ENCODE results near the gene BCL2L1.
"Not testable (repeated sequence)": the region's sequence is repeated elsewhere in the genome, so short reads cannot be mapped to it uniquely, and the experiment has no call there.

Gene BCL2L1

DNA sequence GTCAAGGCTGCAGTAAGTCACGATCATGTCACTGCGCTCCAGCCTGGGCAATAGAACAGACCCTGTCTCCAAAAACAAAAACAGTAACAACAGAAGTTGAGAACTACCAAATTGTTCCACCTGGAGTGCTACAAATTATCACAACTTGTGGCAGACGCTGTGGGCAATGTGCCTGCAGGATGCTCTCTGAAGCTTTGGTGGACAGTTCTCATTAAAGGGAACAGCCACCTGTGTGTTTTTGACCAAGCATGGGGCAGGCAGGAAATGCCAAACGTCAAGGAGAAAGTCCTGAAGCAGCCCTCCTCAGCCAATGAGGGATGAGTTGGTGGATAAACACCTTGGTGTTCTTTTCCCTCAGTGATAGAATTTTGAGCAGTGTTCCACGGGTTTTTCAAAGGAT is 69.1 kb downstream of the BCL2L1 start:
- DNase-seq (ENCODE audit: low read depth, low spot score), result no peak

DNA sequence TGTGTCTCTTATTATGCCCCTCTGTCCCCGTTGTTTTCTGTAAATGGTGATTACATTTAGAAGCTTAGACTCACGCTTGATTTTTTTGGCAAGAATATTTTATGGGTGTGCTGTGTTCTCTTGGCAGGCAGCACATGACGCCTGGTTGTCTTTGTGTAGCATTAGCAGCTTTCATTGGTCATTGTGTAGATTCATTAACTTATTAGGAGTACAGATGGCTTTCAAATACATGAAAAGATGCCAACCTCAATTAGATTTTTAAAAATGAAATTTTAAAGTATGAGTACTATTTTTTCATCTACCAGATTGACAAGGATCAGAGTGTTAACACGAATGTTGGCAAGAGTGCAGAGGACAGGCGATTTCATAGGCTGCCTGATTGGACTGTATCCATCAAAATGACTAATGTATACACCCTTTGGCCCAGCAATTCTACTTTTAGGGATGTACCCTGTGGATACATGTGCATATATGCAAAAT is 69.7 kb downstream of the BCL2L1 start:
- DNase-seq (ENCODE audit: low read depth, low spot score), result no peak

DNA sequence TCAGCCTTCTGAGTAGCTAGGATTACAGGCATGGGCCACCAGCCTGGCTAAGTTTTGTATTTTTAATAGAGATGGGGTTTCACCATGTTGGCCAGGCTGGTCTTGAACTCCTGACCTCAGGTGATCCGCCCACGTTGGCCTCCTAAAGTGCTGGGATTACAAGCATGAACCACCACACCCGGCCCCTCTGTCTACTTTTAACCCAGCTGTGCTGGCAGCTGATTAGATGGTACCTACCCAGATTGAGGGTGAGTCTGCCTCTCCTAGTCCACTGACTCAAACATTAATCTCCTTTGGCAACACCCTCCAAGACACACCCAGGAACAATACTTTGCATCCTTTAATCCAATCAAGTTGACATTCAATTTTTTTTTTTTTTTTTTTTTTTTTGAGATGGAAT is 74.6 kb downstream of the BCL2L1 start:
- DNase-seq (ENCODE audit: low read depth, low spot score), result not testable (repeated sequence)

DNA sequence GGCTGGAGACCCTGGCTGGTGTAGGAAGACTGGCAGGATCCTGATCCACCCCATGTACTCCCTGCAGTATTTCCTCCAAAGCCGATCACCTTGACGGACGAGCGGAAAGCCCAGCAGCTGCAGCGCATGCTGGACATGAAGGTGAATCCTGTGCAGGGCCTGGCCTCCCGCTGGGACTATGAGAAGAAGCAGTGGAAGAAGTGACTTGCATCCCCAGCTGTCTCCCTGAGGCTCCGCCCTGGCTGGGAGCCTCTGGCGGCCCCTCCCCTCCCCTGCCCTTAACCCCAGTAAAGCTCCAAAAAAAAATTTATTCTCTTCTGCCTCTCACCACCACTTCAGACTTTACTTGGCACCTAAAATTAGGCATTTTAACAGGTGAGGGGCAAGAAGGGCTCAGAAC is 78.0 kb downstream of the BCL2L1 start:
- no peak for DNase-seq (ENCODE audit: low read depth, low spot score)

DNA sequence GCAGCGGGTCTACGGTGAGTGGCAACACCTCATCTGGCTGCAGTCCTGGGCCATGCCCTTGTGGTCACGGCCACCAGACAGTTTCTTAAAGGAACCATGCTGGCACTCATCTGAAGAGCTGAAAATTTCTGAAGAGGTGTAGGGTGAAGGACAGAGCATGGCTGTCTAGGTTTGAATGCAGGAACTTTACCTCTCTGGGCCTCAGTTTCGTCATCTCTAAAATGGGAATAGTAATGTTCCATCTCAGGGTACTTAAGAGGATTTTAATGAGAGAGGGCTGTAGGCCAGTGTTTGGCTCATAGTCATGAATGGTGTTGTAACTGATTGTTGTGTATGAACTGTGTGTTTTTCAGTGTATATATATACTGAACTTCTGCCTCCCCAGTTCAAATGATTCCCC is 79.1 kb downstream of the BCL2L1 start:
- DNase-seq (ENCODE audit: low read depth, low spot score), result no peak

DNA sequence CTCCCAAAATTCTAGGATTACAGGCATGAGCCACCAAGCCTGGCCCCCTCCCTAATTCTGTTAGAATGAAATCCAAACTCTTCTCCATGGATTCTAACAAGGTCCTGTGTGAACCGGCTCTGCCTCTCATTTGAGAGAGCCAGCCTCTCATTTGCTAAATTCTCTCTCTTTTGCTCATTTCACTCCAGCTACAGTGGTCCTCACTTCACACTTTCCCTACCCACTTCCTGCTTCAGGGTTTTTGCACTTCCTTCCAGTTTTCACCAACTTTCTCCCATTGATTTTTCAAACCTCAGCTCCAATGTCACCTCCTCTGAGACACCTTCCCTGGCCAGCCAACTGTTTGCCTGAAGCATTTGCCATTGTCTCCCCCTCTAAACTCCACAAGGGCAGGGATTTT is 79.8 kb downstream of the BCL2L1 start:
- DNase-seq (ENCODE audit: low read depth, low spot score), result no peak

DNA sequence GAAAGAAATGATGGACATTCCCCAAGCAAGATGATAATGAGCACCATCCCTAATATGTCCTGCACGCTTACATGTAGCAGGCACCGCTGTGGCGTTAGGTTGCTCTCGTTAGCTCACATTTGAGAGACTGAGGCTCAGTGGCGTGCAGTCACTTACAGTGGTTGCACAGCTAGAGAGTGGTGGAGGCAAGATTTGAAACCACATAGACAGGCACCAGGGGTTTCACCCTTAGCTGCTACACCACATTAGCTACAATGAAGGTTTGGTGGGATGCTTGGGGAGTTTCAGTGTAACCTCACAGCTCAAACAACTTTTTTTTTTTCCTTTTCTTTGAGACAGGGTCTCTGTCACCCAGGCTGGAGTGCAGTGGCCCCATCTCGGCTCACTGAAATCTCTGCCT is 81.3 kb downstream of the BCL2L1 start:
- DNase-seq (ENCODE audit: low read depth, low spot score), result no peak

DNA sequence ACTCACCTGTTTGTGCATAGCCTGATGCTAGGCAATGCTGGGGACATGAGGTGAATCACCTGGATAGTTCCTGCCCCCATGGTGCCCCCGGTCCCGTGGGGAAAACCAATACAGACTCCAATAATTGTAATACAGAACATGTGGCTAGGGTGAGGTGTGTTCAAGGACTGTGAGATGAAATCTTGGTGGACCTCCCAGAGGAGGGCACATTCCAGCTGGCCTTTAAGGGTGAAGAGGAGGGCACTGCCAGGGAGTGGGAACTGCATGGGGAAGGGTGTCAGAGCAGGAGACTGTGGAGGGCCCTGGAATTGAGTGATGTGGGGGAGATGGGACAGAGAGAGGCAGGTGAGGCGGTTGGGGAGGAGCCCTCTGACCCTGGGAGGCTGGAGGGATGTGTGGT is 82.4 kb downstream of the BCL2L1 start:
- DNase-seq (ENCODE audit: low read depth, low spot score), result no peak

DNA sequence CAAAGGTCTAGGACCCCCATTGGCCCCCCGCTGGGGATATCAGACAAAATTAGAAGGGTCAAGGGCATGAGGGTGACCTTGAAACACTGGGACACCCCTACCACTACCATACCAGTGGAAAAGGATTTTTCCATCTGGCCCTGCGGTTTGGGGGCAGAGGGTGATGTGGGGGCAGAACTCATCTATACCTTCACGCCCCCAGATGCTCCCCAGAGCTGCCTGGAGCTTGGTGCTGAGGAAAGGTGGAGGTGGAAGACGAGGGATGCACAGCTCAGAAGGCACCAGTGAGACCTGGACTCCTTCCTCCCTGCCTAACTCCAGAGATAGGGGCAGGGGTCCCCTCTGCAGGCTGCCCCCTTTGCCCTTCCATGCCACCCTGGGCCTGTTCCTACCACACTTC is 83.9 kb downstream of the BCL2L1 start:
- no peak for DNase-seq (ENCODE audit: low read depth, low spot score)

DNA sequence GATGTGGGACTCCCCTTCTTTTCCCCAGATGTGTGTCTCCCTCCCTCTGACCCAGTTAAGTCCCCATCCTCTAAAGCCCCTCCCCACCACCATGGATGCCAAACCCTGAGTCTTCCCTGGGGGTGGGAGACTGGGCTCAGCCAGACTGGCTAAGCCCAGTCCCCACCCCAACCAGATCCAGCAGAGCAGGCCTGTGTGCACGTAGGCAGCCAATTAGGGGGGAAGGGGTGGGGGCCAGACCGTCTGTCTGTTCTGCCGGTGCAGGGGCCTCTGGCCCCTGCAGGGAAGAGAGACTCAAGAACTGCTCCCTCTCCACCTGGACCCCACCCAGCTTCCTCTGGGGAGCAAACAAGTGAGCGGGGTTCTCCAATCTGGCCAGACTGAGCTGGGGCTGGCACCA is 84.4 kb downstream of the BCL2L1 start:
- no peak for DNase-seq (ENCODE audit: low read depth, low spot score)

DNA sequence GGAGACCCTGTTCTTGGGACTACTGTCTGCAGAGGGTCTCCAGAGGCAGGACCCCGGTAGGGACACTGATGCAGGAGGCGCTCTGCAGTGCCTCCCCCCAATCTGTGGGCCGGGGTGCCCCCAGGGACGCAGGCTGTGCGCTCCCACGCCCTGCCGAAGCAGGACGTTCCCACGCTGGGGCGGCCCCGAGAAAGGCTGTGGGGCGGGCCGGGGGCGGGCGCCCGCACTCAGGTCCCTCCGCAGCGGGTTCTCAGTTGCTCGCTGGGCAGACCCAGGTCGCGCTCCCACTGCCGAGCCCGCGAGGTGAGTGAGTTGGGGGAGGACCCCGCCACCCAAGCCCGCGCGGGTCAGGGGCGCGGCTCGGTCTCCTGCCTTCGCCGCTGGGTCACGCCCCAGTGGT is 85.0 kb downstream of the BCL2L1 start, which contains the start of gene COX4I2:
Gene COX4I2 (plus strand): TSS at position 253 of the 400 bp plus-strand sequence. CDS start 1,106 bp downstream, outside the sequence.
- no peak for DNase-seq (ENCODE audit: low read depth, low spot score)

DNA sequence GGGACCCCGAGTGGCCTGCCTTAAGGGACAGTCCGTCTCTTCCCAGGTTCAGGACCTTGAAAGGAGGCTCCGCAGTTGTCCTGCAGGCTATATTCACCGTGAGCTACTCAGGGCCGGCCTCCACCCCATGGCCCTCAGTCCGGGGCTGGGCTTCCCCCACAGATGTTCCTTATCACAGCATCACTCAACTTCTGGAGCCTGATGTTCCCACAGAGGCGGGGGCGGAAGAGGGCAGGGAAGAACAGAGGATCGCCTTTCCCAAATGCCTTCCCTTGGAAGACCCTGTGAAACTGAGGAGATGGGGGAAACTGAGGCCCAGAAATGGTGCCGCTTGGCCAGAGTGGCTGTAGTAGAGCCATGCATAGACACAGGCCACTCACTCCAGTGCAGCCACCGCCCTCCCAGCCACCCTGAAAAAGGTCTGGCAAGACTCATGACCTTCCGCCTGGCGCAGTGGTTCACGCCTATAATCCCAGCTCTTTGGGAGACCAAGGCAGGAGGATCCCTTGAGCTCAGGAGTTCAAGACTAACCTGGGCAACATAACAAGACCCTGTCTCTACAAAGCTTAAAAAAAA is 89.2 kb downstream of the BCL2L1 start:
- DNase-seq (ENCODE audit: low read depth, low spot score), result no peak

DNA sequence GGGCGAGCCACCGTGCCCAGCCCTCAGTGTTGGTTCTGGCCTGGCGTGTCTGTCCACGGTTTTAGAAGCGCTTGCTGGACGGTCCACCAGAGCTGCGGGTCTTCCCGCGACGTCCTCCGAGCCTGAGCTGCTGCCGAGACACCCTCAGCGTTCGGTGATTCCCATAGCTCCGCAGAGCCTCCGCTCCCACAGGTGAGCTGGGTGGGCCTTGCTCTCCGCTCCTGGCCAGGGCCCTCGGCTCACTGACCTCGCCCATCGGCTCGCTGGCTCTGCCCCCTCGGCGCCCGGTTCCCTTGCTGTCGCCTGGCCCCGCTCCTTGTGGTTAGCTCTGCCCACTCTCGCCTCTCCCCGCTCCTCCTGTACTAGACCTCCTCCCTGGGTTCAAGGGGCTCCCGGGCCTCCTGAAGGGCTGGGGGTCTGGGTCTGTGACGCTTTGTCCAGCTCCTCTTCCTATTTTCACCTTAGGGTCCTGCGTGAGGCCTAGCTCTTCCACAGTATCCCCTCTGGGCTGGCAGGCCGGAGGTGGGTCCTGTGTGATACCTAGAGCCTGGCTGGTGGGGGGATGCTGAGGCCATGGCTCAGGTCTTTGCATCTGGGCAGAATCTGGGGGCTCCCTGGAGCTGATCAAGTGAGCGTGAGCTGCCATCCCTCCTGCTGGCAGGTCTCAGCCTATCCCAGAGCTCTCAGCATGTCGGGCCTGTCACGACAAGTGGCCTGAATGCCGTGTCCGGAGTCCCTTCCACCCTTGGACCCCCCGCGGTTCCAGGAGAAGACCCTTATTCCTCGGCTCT is 89.9 kb downstream of the BCL2L1 start:
- no peak for DNase-seq (ENCODE audit: low read depth, low spot score)

DNA sequence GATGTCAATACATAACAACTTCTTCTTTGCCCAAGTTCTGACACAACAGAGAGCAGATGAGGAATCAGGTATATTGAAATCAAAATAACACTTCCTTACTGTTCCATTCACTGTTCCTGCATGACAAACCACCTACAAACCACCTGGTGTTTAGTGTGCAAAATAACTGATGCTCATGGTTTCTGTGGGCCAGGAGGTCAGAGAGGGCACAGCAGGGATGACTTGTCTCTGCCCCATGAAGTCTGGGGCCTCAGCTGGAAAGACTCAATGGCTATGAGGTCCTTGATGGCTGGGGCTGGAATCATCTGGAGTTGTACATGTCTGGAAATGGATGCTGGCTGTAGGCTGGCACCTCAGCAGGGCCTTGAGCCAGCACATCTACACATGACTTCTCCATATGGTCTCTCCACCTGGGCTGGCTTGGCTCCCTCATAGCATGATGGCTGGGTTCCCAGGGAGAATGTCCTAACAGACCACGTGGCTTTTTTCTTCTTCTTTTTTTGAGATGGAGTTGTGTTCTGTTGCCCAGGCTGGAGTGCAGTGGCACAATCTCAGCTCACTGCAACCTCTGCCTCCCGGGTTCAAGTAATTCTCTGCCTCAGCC is 92.4 kb downstream of the BCL2L1 start:
- no peak for DNase-seq (ENCODE audit: low read depth, low spot score)

DNA sequence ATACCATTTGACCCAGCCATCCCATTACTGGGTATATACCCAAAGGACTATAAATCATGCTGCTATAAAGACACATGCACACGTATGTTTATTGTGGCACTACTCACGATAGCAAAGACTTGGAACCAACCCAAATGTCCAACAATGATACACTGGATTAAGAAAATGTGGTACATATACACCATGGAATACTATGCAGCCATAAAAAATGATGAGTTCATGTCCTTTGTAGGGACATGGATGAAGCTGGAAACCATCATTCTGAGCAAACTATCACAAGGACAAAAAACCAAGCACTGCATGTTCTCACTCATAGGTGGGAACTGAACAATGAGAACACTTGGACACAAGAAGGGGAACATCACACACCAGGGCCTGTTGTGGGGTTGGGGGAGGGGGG is 94.6 kb downstream of the BCL2L1 start:
- not testable (repeated sequence) for DNase-seq (ENCODE audit: low read depth, low spot score)

DNA sequence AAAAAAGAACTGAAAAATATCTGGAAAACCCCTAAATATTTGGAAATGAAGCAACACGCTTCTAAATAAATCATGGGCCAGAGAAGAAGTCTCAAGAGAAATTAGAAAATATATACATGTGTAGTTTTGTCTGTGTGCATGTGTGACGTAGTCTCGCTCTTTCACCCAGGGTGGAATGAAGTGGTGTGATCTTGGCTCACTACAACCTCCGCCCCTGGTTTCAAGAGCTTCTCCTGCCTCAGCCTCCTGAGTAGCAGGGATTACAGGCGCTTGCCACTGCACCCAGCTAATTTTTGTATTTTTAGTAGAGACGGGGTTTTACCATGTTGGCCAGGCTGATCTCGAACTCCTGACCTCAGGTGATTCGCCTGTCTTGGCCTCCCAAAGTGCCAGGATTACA is 96.1 kb downstream of the BCL2L1 start:
- DNase-seq (ENCODE audit: low read depth, low spot score), result not testable (repeated sequence)

DNA sequence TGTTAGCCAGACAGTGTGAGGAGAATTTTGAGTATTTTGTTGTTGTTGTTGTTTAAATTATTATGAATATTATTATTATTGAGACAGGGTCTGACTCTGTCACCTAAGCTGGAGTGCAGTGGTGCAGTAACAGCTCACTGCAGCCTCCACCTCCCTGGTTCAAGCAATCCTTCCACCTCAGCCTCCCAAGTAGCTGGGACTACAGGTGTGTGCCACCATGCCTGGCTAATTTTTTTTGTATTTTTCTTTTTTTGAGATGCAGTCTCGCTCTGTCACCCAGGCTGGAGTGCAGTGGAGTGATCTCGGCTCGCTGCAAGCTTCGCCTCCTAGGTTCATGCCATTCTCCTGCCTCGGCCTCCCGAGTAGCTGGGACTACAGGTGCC is 99.6 kb downstream of the BCL2L1 start:
- DNase-seq (ENCODE audit: low read depth, low spot score), result not testable (repeated sequence)

DNA sequence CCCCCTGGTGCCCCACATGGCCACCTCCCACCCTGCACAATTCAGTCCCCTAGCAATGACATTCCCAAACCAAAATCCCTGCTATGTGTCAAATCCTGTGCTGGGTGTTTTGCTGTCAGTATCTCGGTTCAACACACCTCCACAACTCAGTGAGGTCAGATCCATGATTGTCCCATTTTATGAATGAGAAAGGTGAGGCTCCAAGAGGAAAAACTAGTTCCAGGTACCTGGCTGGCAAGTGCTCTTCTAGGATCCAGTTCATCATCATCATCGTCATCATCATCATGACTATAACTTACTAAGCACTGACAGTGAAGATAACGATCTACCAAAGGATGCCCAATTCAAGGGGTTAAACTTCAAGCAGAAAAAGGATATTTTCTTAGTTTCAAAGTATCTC is 102.4 kb downstream of the BCL2L1 start:
- DNase-seq (ENCODE audit: low read depth, low spot score), result no peak

DNA sequence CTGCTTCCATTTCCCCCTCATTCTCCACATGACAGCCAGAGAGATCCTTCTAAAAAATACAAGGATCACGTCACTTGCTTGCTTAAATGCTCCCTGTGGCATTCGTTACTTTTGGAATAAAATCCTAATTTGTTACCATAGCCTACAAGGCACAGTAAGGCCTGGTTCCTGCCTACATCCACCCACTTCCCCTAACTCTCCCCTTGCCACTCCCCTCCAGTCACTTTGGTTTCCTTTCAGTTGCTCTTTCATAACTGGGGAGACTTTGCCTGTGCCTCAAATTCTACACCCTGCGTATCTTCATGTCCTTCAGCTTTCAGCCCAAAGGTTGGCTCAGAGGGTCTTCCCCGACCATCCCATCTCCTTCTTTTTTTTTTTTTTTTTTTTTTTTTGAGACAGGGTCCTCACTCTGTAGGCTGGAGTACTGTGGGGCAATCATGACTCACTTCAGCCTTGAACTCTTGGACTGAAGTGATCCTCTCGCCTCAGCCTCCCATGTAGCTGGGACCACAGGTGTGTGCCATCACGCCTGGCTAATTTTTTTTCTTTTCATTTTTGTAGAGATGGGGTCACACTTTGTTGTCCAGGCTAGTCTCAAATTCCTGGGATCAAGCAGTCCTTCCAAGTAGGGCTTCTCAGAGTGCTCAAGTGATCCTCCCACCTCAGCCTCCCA is 105.1 kb downstream of the BCL2L1 start:
- DNase-seq (ENCODE audit: low read depth, low spot score), result no peak

DNA sequence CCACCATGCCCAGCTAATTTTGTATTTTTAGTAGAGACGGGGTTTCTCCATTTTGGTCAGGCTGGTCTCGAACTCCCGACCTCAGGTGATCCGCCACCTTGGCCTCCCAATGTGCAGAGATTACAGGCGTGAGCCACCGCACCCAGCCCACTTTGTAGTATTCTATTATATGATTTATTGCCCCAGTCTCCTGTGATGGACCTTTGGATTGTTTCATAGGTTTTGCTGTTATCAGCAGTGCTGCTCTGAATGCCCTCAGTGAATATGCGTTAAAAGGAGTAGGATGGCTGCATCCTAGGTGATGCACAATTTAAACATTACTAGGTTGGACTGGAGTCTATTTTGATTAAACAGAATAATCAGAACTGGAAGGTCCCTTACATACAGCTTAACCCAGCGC is 107.3 kb downstream of the BCL2L1 start:
- DNase-seq (ENCODE audit: low read depth, low spot score), result no peak

All from astrocyte of the hippocampus (primary cell).